Subcutaneous adipose tissue (tissue), 4 donors: ENCODE data around the gene SHISA2. TPM values are rescaled to one million over a fixed set of nuclear protein-coding genes. Genes with fewer than 3 reads are reported as not detected.

Experiments used
- CTCF ChIP-seq: fragments of 450-650 bp; IDR thresholded peaks from one replicate; pipeline ENCODE4 v1.5.1; 2016; ENCODE audit warnings: low read depth, mild to moderate bottlenecking, control low read depth, antibody characterized with exemption, moderate library complexity
- total RNA-seq, 4 donors: library from RNA; depleted of rRNA; stranded (reverse); fragments of >200 nt; gene quantifications; one replicate each; pipeline ENCODE4 v1.1.0, GENCODE V29; 2016

The SHISA2 gene
- total RNA-seq, 4 donors from 2014 or later = 0.44 to 0.82 (median 0.54) TPM

DNA sequence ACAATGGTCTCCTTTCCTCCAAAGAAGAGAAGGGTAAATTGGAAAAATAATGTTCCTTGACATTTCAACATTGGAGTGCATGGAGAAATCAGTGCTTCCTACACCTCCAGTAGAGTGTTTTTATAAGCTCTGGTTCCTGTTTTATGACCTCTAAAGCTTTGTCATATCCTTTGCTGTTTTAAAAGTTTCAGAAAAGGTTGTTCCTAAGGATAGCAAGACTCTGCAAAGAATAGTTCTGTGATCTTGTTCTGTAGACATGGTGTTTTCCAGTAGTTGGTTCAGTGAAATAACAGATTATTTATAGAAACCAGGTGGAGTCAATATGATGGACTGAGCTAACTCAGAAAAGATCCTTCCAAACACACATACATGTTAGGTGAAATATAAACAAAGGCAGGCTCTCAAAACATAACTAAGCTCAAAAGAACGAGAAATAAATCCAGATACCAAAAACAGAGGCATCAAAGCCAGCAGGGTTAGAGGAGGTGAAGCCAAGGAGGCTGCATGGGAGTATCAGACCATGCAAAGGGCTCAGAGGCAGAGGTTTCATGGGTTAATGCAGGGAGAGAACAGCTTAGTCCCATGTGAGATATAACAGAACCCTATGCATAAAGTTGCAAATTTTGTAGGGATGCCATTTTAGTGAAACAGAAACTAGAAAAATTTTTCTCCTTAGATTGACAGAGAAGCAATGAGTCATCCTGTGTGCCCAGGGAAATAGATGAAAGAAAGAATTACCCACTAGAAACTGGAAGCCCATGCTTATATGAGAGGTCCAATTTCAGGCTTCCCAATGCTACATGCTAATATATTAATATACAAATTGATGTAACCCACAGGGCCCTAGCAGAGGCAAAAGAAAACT is 44.3 kb downstream of the SHISA2 start:
- no peak for TF ChIP-seq CTCF

Other genes starting within 250 kb of the SHISA2 start
- 10 to 100 TPM; 22.9 to 36.7 (median 27.5) TPM for gene RNF6, start 170.3 kb upstream of the SHISA2 start, total RNA-seq
- gene CDK8, start 202.1 kb upstream of the SHISA2 start, total RNA-seq = 10 to 100 TPM in 2 of 4 donors, 1 to 10 TPM in 2; 8.5 to 15.1 (median 11.2) TPM